GM23248 (cell line): ENCODE measurements around the gene SLC34A1. TPM values are rescaled to one million over a fixed set of nuclear protein-coding genes. Genes with fewer than 3 reads are reported as not detected.

Experiments used
- DNase-seq: peaks from one replicate; pipeline ENCODE4 v3.0.0-alpha.2; 2015
- H2AFZ ChIP-seq: fragments of 200-600 bp; sonication (generic); 2 replicates; pipeline ENCODE4 v1.6.1; 2016; ENCODE audit warnings: antibody characterized with exemption
- H3F3A ChIP-seq: fragments of 200-600 bp; sonication (generic); 2 replicates; pipeline ENCODE4 v1.6.1; 2016; ENCODE audit warnings: mild to moderate bottlenecking, antibody characterized with exemption, mixed run types; ENCODE audit not compliant: insufficient read depth
- H3K27ac ChIP-seq: fragments of 200-600 bp; sonication (generic); 2 replicates; pipeline ENCODE4 v1.5.1; 2016; ENCODE audit warnings: mild to moderate bottlenecking
- H3K27me3 ChIP-seq: fragments of 200-600 bp; sonication (generic); replicated peaks from 2 replicates; pipeline ENCODE4 v1.6.1; 2016; ENCODE audit warnings: mild to moderate bottlenecking; ENCODE audit not compliant: insufficient read depth
- H3K36me3 ChIP-seq: fragments of 200-600 bp; sonication (generic); 2 replicates; pipeline ENCODE4 v1.6.1; 2016; ENCODE audit warnings: low read depth, mild to moderate bottlenecking
- H3K4me1 ChIP-seq: fragments of 200-600 bp; sonication (generic); 2 replicates; pipeline ENCODE4 v1.6.1; 2016; ENCODE audit warnings: mild to moderate bottlenecking; ENCODE audit not compliant: insufficient read depth
- H3K4me2 ChIP-seq: fragments of 200-600 bp; sonication (generic); one replicate; pipeline ENCODE4 v1.6.1; 2016; ENCODE audit warnings: mild to moderate bottlenecking; ENCODE audit not compliant: unreplicated experiment
- H3K4me3 ChIP-seq: fragments of 200-600 bp; sonication (generic); 2 replicates; pipeline ENCODE4 v1.5.1; 2016; ENCODE audit warnings: mild to moderate bottlenecking
- H3K79me2 ChIP-seq: fragments of 200-600 bp; sonication (generic); 2 replicates; pipeline ENCODE4 v1.6.1; 2016; ENCODE audit warnings: mild to moderate bottlenecking; ENCODE audit not compliant: insufficient read depth
- H3K9ac ChIP-seq: fragments of 200-600 bp; sonication (generic); 2 replicates; pipeline ENCODE4 v1.6.1; 2016; ENCODE audit warnings: mild to moderate bottlenecking
- H3K9me2 ChIP-seq: fragments of 200-600 bp; sonication (generic); 2 replicates; pipeline ENCODE4 v1.6.1; 2016; ENCODE audit warnings: mixed run types, mild to moderate bottlenecking, moderate library complexity; ENCODE audit not compliant: insufficient read depth
- H3K9me3 ChIP-seq: fragments of 200-600 bp; sonication (generic); one replicate; pipeline ENCODE4 v1.6.1; 2017; ENCODE audit warnings: low read depth
- H4K20me1 ChIP-seq: fragments of 200-600 bp; sonication (generic); 2 replicates; pipeline ENCODE4 v1.6.0; 2016; ENCODE audit not compliant: insufficient read depth
- EZH2 ChIP-seq: fragments of 200-600 bp; sonication (generic); IDR thresholded peaks from 2 replicates; pipeline ENCODE4 v1.6.1; 2018; ENCODE audit warnings: antibody characterized with exemption, mild to moderate bottlenecking; ENCODE audit not compliant: insufficient read depth, poor library complexity, severe bottlenecking
- EZH2phosphoT487 ChIP-seq: fragments of 200-600 bp; sonication (generic); IDR thresholded peaks from 2 replicates; pipeline ENCODE4 v1.6.1; 2018; ENCODE audit warnings: antibody characterized with exemption, moderate library complexity, mild to moderate bottlenecking, low read depth; ENCODE audit not compliant: insufficient read depth
- WGBS, 2 experiments: methylation state at CpG; one replicate each; pipeline ENCODE4 v1.1.6; 2015 to 2017; ENCODE audit warnings: low lambda C conversion rate in 2 of 2, low coverage in 1 of 2; ENCODE audit errors: missing lambda C conversion rate in 2 of 2; 5-methylcytosine and 5-hydroxymethylcytosine counted together
- in situ Hi-C: fragments of 300-500 bp; cut with MboI; formaldehyde crosslinking; loops from 2 replicates; pipeline ENCODE4 v1.15.0; 2020
- polyA plus RNA-seq: library from polyadenylated mRNA; unstranded; fragments of >200 nt; fragmentation: Nextera tagmentation; extraction: Ambion mirVana; gene quantifications from 2 replicates; pipeline ENCODE4 v1.2.1, GENCODE V29; 2016
- total RNA-seq: library from RNA; depleted of rRNA; stranded (reverse); fragments of >200 nt; shearing (Covaris generic); gene quantifications from 2 replicates; pipeline ENCODE4 v1.2.3, GENCODE V29; 2014

Gene SLC34A1
- total and polyA plus RNA-seq, 2 experiments from 2014 or later, result not detected

- 5 to 6% methylated on average over 32 to 34 of the region's 36 CpGs for WGBS, 2 experiments
- peak; percentile 92 for DNase-seq
- in situ Hi-C loops, result no loop called here
- H3K9me2 ChIP-seq, result no peaks in the 10 kb centered on the region
- no peaks in the 10 kb centered on the region for H3K27me3 ChIP-seq
- H3K27ac ChIP-seq, result peak overlapping the region; percentile 56
- H3K79me2 ChIP-seq, result no peaks in the 10 kb centered on the region
- TF ChIP-seq EZH2phosphoT487 (no peak), EZH2 (no peak)
- H3K9me3 ChIP-seq, result no peaks in the 10 kb centered on the region
- H3K9ac ChIP-seq, result peak overlapping the region; percentile 80
- H4K20me1 ChIP-seq, result no peaks in the 10 kb centered on the region
- H3F3A ChIP-seq, result no peaks in the 10 kb centered on the region
- H3K36me3 ChIP-seq, result no peaks in the 10 kb centered on the region
- H3K4me3 ChIP-seq, result peak overlapping the region; percentile 66
- H3K4me1 ChIP-seq, result peaks cover 19% of the 10 kb centered on the region
- peak overlapping the region; percentile 86 for H3K4me2 ChIP-seq
- H2AFZ ChIP-seq, result peak overlapping the region; percentile 92
Observed at GRCh38 chr5:177366528-177367322, 17.5 kb upstream of the SLC34A1 start.

GRCh38 chr5:177367323-177367848 lies 16.8 kb upstream of the SLC34A1 start:
- Histone ChIP-seq H3F3A (no peaks in the 10 kb centered on the region), H3K9me3 (no peaks in the 10 kb centered on the region), H3K4me3 (peak overlapping the region; percentile 66), H3K9me2 (no peaks in the 10 kb centered on the region), H3K4me2 (peak overlapping the region; percentile 86), H3K79me2 (no peaks in the 10 kb centered on the region), H3K27ac (no peak overlapping the region), H3K9ac (0 out of 2 replicates have a peak overlapping the region, but pooled peaks have one; percentile 80), H3K4me1 (peaks cover 19% of the 10 kb centered on the region), H2AFZ (peak overlapping the region; percentile 92), H3K27me3 (no peaks in the 10 kb centered on the region), H4K20me1 (no peaks in the 10 kb centered on the region), H3K36me3 (no peaks in the 10 kb centered on the region)
- TF ChIP-seq EZH2, result no peak
- no peak for TF ChIP-seq EZH2phosphoT487
- WGBS, 2 experiments, result 9 to 11% methylated on average over 32 to 40 of the region's 46 CpGs
- in situ Hi-C loops, result no loop called here
- DNase-seq, result no peak

- in situ Hi-C loops, result no loop called here
- no peaks in the 10 kb centered on the region for H3K9me2 ChIP-seq
- H4K20me1 ChIP-seq, result no peaks in the 10 kb centered on the region
- H2AFZ ChIP-seq, result no peak overlapping the region
- no peak for DNase-seq
- H3K4me1 ChIP-seq, result peaks cover 18% of the 10 kb centered on the region
- H3K79me2 ChIP-seq, result no peaks in the 10 kb centered on the region
- no peak overlapping the region for H3K27ac ChIP-seq
- H3K4me3 ChIP-seq, result no peak overlapping the region
- no peak overlapping the region for H3K4me2 ChIP-seq
- H3K9ac ChIP-seq, result no peak overlapping the region
- H3K36me3 ChIP-seq, result no peaks in the 10 kb centered on the region
- no peak for TF ChIP-seq EZH2phosphoT487
- no peak for TF ChIP-seq EZH2
- no peaks in the 10 kb centered on the region for H3K27me3 ChIP-seq
- no peaks in the 10 kb centered on the region for H3K9me3 ChIP-seq
- WGBS, 2 experiments, result 82 to 85% methylated on average over 29 of the region's 29 CpGs
- no peaks in the 10 kb centered on the region for H3F3A ChIP-seq
Observed at GRCh38 chr5:177367981-177368868, 16.0 kb upstream of the SLC34A1 start.

- H3K9me2 ChIP-seq, result no peaks in the 10 kb centered on the region
- no peak overlapping the region for H3K27ac ChIP-seq
- no peak overlapping the region for H3K4me3 ChIP-seq
- H3F3A ChIP-seq, result no peaks in the 10 kb centered on the region
- H3K9me3 ChIP-seq, result no peaks in the 10 kb centered on the region
- no peak for TF ChIP-seq EZH2
- TF ChIP-seq EZH2phosphoT487, result no peak
- no peak overlapping the region for H2AFZ ChIP-seq
- peaks cover 10% of the 10 kb centered on the region for H3K4me1 ChIP-seq
- no peaks in the 10 kb centered on the region for H3K27me3 ChIP-seq
- no peak overlapping the region for H3K4me2 ChIP-seq
- H4K20me1 ChIP-seq, result no peaks in the 10 kb centered on the region
- no peaks in the 10 kb centered on the region for H3K79me2 ChIP-seq
- in situ Hi-C loops, result no loop called here
- H3K9ac ChIP-seq, result no peak overlapping the region
- no peaks in the 10 kb centered on the region for H3K36me3 ChIP-seq
- DNase-seq, result peak; percentile 65
- 56 to 70% methylated on average over 5 of the region's 5 CpGs for WGBS, 2 experiments
Observed at GRCh38 chr5:177368869-177369644, 15.2 kb upstream of the SLC34A1 start.
